ENCODE data around the gene TEC.

Gene TEC

DNA sequence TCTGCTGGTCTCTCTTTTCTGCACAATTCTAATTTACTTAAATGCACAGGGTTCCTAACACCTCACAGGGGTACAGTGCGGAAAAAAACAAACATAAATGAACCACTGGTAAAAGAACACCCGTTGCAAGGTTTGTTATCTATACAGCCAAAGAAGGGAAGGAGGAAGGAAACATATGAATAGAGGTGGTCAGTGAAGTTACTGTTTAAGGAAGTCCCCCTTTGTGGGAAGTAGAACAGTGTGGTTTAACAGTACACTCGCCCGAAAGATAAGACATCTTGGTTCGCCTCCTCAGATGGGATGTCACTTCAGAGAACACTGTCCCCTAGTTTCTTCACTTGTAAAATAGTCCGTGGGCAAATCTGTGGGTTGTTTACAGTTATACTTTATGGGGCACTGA, 57.5 kb downstream of the TEC start:
- TF ChIP-seq CTCF (IDR thresholded peaks at IDR 0.05; ENCODE audit: extremely low read depth, insufficient read depth, missing control alignments), result no peak
- DNase-seq (ENCODE audit: low spot score), result peak; percentile 24
- in situ Hi-C loops (cut with MboI; ENCODE audit: low pct_unique_long_range_greater_than_20kb, low sequenced_read_pairs, unreplicated experiment), result no loop called here

GRCh38 chr4:48210966-48211328, 58.7 kb downstream of the TEC start:
- DNase-seq (ENCODE audit: low spot score), result no peak
- no peak for TF ChIP-seq CTCF (IDR thresholded peaks at IDR 0.05; ENCODE audit: extremely low read depth, insufficient read depth, missing control alignments)
- in situ Hi-C loops (cut with MboI; ENCODE audit: low pct_unique_long_range_greater_than_20kb, low sequenced_read_pairs, unreplicated experiment), result no loop called here

DNA sequence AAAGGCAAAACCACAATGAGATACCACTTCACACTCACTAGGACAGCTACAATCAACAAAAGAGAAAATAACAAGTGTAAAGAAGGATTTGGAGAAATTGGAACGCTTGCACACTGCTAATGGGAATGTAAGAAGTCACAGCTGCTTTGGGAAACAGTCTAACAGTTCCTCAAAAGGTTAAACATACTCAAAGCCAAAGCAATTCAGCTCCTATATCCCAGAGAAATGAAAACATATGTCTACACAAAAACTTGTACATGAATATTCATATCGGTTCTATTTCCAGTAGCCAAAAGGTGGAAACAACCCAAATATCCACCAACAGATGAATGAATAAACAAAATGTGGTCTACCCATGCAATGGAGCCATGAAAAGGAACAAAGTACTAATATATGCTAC, 64.0 kb downstream of the TEC start:
- TF ChIP-seq CTCF (IDR thresholded peaks at IDR 0.05; ENCODE audit: extremely low read depth, insufficient read depth, missing control alignments), result no peak
- in situ Hi-C loops (cut with MboI; ENCODE audit: low pct_unique_long_range_greater_than_20kb, low sequenced_read_pairs, unreplicated experiment), result no loop called here
- DNase-seq (ENCODE audit: low spot score), result no peak

DNA sequence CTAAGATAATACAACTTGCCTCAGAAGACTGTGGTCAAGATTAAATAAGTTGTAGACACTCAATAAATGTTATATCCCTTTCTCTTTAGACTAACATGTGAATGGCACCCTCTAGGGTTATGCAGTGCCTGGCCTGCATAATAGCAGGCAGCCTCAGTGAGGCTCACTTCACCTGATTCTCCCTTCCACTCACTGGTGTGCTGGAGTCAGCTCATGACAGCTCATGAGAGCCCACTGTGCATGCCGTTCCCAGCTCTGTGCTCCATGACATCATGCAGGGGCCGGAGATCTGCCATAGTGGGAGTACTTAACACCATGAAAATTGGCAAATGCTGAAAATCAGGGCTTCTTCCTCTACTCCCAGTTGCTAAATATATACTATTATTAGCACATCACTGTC, 64.5 kb downstream of the TEC start:
- no peak for DNase-seq (ENCODE audit: low spot score)
- in situ Hi-C loops (cut with MboI; ENCODE audit: low pct_unique_long_range_greater_than_20kb, low sequenced_read_pairs, unreplicated experiment), result no loop called here
- TF ChIP-seq CTCF (IDR thresholded peaks at IDR 0.05; ENCODE audit: extremely low read depth, insufficient read depth, missing control alignments), result peak; percentile 15

GRCh38 chr4:48203819-48204218, 65.8 kb downstream of the TEC start:
- in situ Hi-C loops (cut with MboI; ENCODE audit: low pct_unique_long_range_greater_than_20kb, low sequenced_read_pairs, unreplicated experiment), result no loop called here
- TF ChIP-seq CTCF (IDR thresholded peaks at IDR 0.05; ENCODE audit: extremely low read depth, insufficient read depth, missing control alignments), result no peak
- DNase-seq (ENCODE audit: low spot score), result no peak

GRCh38 chr4:48197643-48198237, 71.9 kb downstream of the TEC start:
- in situ Hi-C loops (cut with MboI; ENCODE audit: low pct_unique_long_range_greater_than_20kb, low sequenced_read_pairs, unreplicated experiment), result no loop called here
- no peak for DNase-seq (ENCODE audit: low spot score)
- TF ChIP-seq CTCF (IDR thresholded peaks at IDR 0.05; ENCODE audit: extremely low read depth, insufficient read depth, missing control alignments), result no peak
